Ascending aorta (tissue), 2 donors: Measurements from ENCODE around the gene BTG1. TPM values are rescaled to one million over a fixed set of nuclear protein-coding genes. Genes with fewer than 3 reads are reported as not detected.

Experiments used
- DNase-seq, 2 donors: peaks; one replicate each; pipeline ENCODE4 v3.0.0-alpha.2; 2019; ENCODE audit warnings: low spot score in 2 of 2
- H3K27ac ChIP-seq, 2 donors: fragments of 200-600 bp; sonication (generic); one replicate each; pipeline ENCODE4 v1.5.1; 2016 to 2017; ENCODE audit warnings: mild to moderate bottlenecking in 1 of 2
- H3K27me3 ChIP-seq: fragments of 200-600 bp; sonication (generic); one replicate; pipeline ENCODE4 v1.5.1; 2017
- H3K36me3 ChIP-seq, 2 donors: fragments of 200-600 bp; sonication (generic); one replicate each; pipeline ENCODE4 v1.5.1; 2016
- H3K4me1 ChIP-seq, 2 donors: fragments of 200-600 bp; sonication (generic); one replicate each; pipeline ENCODE4 v1.5.1; 2016 to 2017; ENCODE audit warnings: mild to moderate bottlenecking in 1 of 2
- H3K4me3 ChIP-seq, 2 donors: fragments of 200-600 bp; sonication (generic); one replicate each; pipeline ENCODE4 v1.5.1; 2016 to 2017; ENCODE audit warnings: mild to moderate bottlenecking in 1 of 2
- H3K9me3 ChIP-seq, 2 donors: fragments of 200-600 bp; sonication (generic); one replicate each; pipeline ENCODE4 v1.5.1; 2016
- intact Hi-C: fragments of 100-400 bp; cut with DNase I; formaldehyde crosslinking; loops from one replicate; pipeline ENCODE4 v1.15.1; 2023
- total RNA-seq: library from RNA; depleted of rRNA; stranded (reverse); fragments of >200 nt; gene quantifications from one replicate; pipeline ENCODE4 v1.1.0, GENCODE V29; 2016
- TF ChIP-seq, protein P1 (sequence below), 3 experiments: fragments of 200-600 bp in 2 of 3; fragments of 450-650 bp in 1 of 3; sonication (generic) in 2 of 3; IDR thresholded peaks; one replicate each; pipeline ENCODE4 v1.5.1; 2016 to 2019; ENCODE audit warnings: antibody characterized with exemption in 3 of 3, mild to moderate bottlenecking in 1 of 3, moderate library complexity in 1 of 3

BTG1 gene
- total RNA-seq, 1 donor from 2014 or later: 17.3 TPM

GRCh38 chr12:92123780-92124688 lies 21.6 kb downstream of the BTG1 start:
- Histone ChIP-seq H3K9me3 (peaks cover 5 to 21% of the 10 kb centered on the region in 2 donors), H3K27me3 (no peaks in the 10 kb centered on the region), H3K4me3 (no peak overlapping the region), H3K36me3 (no peaks in the 10 kb centered on the region), H3K27ac (no peak overlapping the region), H3K4me1 (no peaks in the 10 kb centered on the region)
- intact Hi-C loops: no loop called here
- TF ChIP-seq, protein P1, sequence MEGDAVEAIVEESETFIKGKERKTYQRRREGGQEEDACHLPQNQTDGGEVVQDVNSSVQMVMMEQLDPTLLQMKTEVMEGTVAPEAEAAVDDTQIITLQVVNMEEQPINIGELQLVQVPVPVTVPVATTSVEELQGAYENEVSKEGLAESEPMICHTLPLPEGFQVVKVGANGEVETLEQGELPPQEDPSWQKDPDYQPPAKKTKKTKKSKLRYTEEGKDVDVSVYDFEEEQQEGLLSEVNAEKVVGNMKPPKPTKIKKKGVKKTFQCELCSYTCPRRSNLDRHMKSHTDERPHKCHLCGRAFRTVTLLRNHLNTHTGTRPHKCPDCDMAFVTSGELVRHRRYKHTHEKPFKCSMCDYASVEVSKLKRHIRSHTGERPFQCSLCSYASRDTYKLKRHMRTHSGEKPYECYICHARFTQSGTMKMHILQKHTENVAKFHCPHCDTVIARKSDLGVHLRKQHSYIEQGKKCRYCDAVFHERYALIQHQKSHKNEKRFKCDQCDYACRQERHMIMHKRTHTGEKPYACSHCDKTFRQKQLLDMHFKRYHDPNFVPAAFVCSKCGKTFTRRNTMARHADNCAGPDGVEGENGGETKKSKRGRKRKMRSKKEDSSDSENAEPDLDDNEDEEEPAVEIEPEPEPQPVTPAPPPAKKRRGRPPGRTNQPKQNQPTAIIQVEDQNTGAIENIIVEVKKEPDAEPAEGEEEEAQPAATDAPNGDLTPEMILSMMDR (IDR thresholded peaks at IDR 0.05): no peak
- DNase-seq: no peak

- Histone ChIP-seq H3K9me3 (peaks cover 5 to 21% of the 10 kb centered on the region in 2 donors), H3K4me3 (no peak overlapping the region), H3K4me1 (no peaks in the 10 kb centered on the region), H3K27me3 (no peaks in the 10 kb centered on the region), H3K27ac (no peak overlapping the region), H3K36me3 (no peaks in the 10 kb centered on the region)
- TF ChIP-seq, protein P1 (IDR thresholded peaks at IDR 0.05): no peak
- intact Hi-C loops: no loop called here
- no peak for DNase-seq
Observed at GRCh38 chr12:92122941-92123779, 22.5 kb downstream of the BTG1 start.

GRCh38 chr12:92121826-92122225 lies 23.8 kb downstream of the BTG1 start:
- no peak overlapping the region for H3K27ac ChIP-seq
- intact Hi-C loops: no loop called here

GRCh38 chr12:92118826-92119536 lies 26.7 kb downstream of the BTG1 start:
- intact Hi-C loops: no loop called here
- H3K4me1 ChIP-seq: no peaks in the 10 kb centered on the region
- no peak for DNase-seq

More at GRCh38 chr12:92121826-92122225, 23.8 kb downstream of the BTG1 start:
- TF ChIP-seq, protein P1 (IDR thresholded peaks at IDR 0.05): no peak
- DNase-seq: no peak
- Histone ChIP-seq H3K36me3 (no peaks in the 10 kb centered on the region), H3K4me1 (no peaks in the 10 kb centered on the region), H3K27me3 (no peaks in the 10 kb centered on the region), H3K4me3 (no peak overlapping the region), H3K9me3 (peaks cover 5 to 21% of the 10 kb centered on the region in 2 donors)

GRCh38 chr12:92114834-92115233 lies 30.8 kb downstream of the BTG1 start:
- no peak for DNase-seq
- Histone ChIP-seq H3K4me3 (no peak overlapping the region), H3K4me1 (no peaks in the 10 kb centered on the region), H3K27ac (no peak overlapping the region), H3K36me3 (no peaks in the 10 kb centered on the region), H3K9me3 (peaks cover 0 to 5% of the 10 kb centered on the region in 2 donors), H3K27me3 (no peaks in the 10 kb centered on the region)
- TF ChIP-seq, protein P1 (IDR thresholded peaks at IDR 0.05): no peak
- intact Hi-C loops: no loop called here

More at GRCh38 chr12:92118826-92119536, 26.7 kb downstream of the BTG1 start:
- Histone ChIP-seq H3K4me3 (no peak overlapping the region), H3K36me3 (no peaks in the 10 kb centered on the region), H3K27me3 (no peaks in the 10 kb centered on the region), H3K27ac (no peak overlapping the region), H3K9me3 (peaks cover 5 to 21% of the 10 kb centered on the region in 2 donors)
- TF ChIP-seq, protein P1 (IDR thresholded peaks at IDR 0.05): no peak
